K562 (cell line): Measurements from ENCODE around the gene KNDC1. TPM values are rescaled to one million over a fixed set of nuclear protein-coding genes. Genes with fewer than 3 reads are reported as not detected.

Experiments
- ATAC-seq: fragments of 200-7000 bp; cut with Tn5 transposase; 3 replicates; pipeline ENCODE4 v1.9.1; 2020; ENCODE audit warnings: moderate library complexity
- BruUV-seq: library from RNA; stranded (reverse); fragments of 400-500 nt; replicated peaks from 2 replicates; lab custom pipeline; 2021; lab: Mats Ljungman, UMichigan
- CTCF ChIA-PET: fragments of 300-600 bp; formaldehyde crosslinking; extraction: SDS; loops from one replicate; lab custom pipeline; 2021; ENCODE audit warnings: low intra/inter-chr PET ratio; lab: Yijun Ruan, JAX
- POLR2A ChIA-PET: fragments of 300-600, 350-650 bp; sonication (Branson Sonifier 250); formaldehyde crosslinking; extraction: SDS; loops from one replicate; lab custom pipeline; 2021; ENCODE audit warnings: antibody characterized with exemption, inconsistent platforms; lab: Yijun Ruan, JAX
- DNase-seq, 4 experiments: peaks; one replicate each; pipeline versions ENCODE4 v3.0.0 to v3.0.0-alpha.2; 2011 to 2018; ENCODE audit warnings: low spot score in 3 of 4, mixed read lengths in 3 of 4; ENCODE audit errors: extremely low read depth in 1 of 4
- FAIRE-seq: peaks from 2 replicates; lab custom pipeline; 2011; peaks lifted over from hg19 to GRCh38; lab: Jason Lieb, UNC
- H2AFZ ChIP-seq: 2 replicates; pipeline ENCODE4 v1.6.0; 2011; ENCODE audit warnings: low read depth, low read length, control low read depth, inconsistent platforms
- H3K27ac ChIP-seq: fragments of 200-600 bp; 3 replicates; pipeline ENCODE4 v1.8.0; 2011; ENCODE audit warnings: low read depth, mild to moderate bottlenecking, control low read depth, inconsistent platforms, low read length, moderate library complexity, mixed read lengths; ENCODE audit errors: extremely low read depth
- H3K27me3 ChIP-seq, 2 experiments: fragments of 300-600 bp in 1 of 2; 2 replicates in 1 of 2; 3 replicates in 1 of 2; pipeline versions ENCODE4 v1.6.0 to v1.8.0; 2011; ENCODE audit warnings: inconsistent platforms in 2 of 2, low read length in 2 of 2, mild to moderate bottlenecking in 1 of 2, mixed read lengths in 1 of 2, moderate library complexity in 1 of 2; ENCODE audit not compliant: control insufficient read depth in 2 of 2, insufficient read depth in 2 of 2
- H3K36me3 ChIP-seq: fragments of 300-600 bp; 3 replicates; pipeline ENCODE4 v1.8.0; 2011; ENCODE audit warnings: mild to moderate bottlenecking, low read length, inconsistent platforms; ENCODE audit not compliant: control insufficient read depth, insufficient read depth
- H3K4me1 ChIP-seq, 2 experiments: fragments of 200-600 bp in 1 of 2; replicated peaks in 1 of 2; 2 replicates in 1 of 2; 3 replicates in 1 of 2; pipeline versions ENCODE4 v1.5.1 to v1.8.0; 2011; ENCODE audit warnings: inconsistent platforms in 2 of 2, low read length in 2 of 2, mild to moderate bottlenecking in 1 of 2, mixed read lengths in 1 of 2, moderate library complexity in 1 of 2; ENCODE audit not compliant: control insufficient read depth in 2 of 2, insufficient read depth in 2 of 2
- H3K4me2 ChIP-seq: 2 replicates; pipeline ENCODE4 v1.6.1; 2011; ENCODE audit warnings: low read length, control low read depth, inconsistent platforms, mixed read lengths; ENCODE audit not compliant: insufficient read depth
- H3K4me3 ChIP-seq: fragments of 200-600 bp; sonication (generic), shearing (Covaris generic); 2 replicates; pipeline ENCODE4 v1.5.1; 2016; ENCODE audit warnings: control low read depth, inconsistent platforms
- H3K79me2 ChIP-seq: fragments of 200-600 bp; 3 replicates; pipeline ENCODE4 v1.8.0; 2011; ENCODE audit warnings: low read length, inconsistent platforms; ENCODE audit not compliant: control insufficient read depth, insufficient read depth
- H3K9ac ChIP-seq, 2 experiments: 2 replicates each; pipeline versions ENCODE4 v1.6.0 to v1.6.1; 2011; ENCODE audit warnings: low read depth in 2 of 2, low read length in 2 of 2, control low read depth in 1 of 2, inconsistent platforms in 1 of 2, mild to moderate bottlenecking in 1 of 2, mixed read lengths in 1 of 2; ENCODE audit not compliant: insufficient read depth in 1 of 2
- H3K9me1 ChIP-seq: one replicate; pipeline ENCODE4 v1.6.0; 2011; ENCODE audit warnings: inconsistent platforms, mild to moderate bottlenecking, low read length, moderate library complexity; ENCODE audit not compliant: control insufficient read depth, insufficient read depth
- H3K9me3 ChIP-seq: replicated peaks from 2 replicates; pipeline ENCODE4 v1.5.1; 2011; ENCODE audit warnings: low read depth, low read length, inconsistent platforms; ENCODE audit not compliant: control insufficient read depth, insufficient read depth
- H4K20me1 ChIP-seq: replicated peaks from 2 replicates; pipeline ENCODE4 v1.6.1; 2011; ENCODE audit warnings: low read length, inconsistent platforms, mixed read lengths; ENCODE audit not compliant: control insufficient read depth, insufficient read depth
- ATF1 ChIP-seq, 2 experiments: fragments of 450-650 bp in 1 of 2; IDR thresholded peaks; 2 replicates each; pipeline ENCODE4 v1.6.1; 2016; ENCODE audit warnings: missing compliant biosample characterization in 1 of 2, missing genetic modification characterization in 1 of 2
- FOSL1 ChIP-seq: fragments of 200-800 bp; sonication (Bioruptor generic); conservative IDR thresholded peaks from 2 replicates; pipeline ENCODE4 v1.6.1; 2016; ENCODE audit warnings: missing genetic modification characterization, missing compliant biosample characterization
- SMARCA4 ChIP-seq: fragments of 450-650 bp; IDR thresholded peaks from 2 replicates; pipeline ENCODE4 v1.6.1; 2016
- TCF7L2 ChIP-seq: fragments of 150-350 bp; IDR thresholded peaks from 2 replicates; pipeline ENCODE4 v1.6.1; 2016; ENCODE audit warnings: low read depth, mild to moderate bottlenecking, low read length, moderate library complexity
- ZNF175 ChIP-seq: fragments of 200-800 bp; sonication (Bioruptor generic); IDR thresholded peaks from 2 replicates; pipeline ENCODE4 v1.6.1; 2016; ENCODE audit warnings: low read depth, mild to moderate bottlenecking, missing genetic modification characterization, missing compliant biosample characterization
- ZNF57 ChIP-seq: fragments of 450-650 bp; formaldehyde crosslinking; IDR thresholded peaks from 2 replicates; pipeline ENCODE4 v1.4.0; 2020; ENCODE audit warnings: mild to moderate bottlenecking, moderate library complexity
- WGBS: fragments of 100-300 bp; shearing (Covaris generic); methylation state at CpG from one replicate; pipeline ENCODE4 v1.1.6; 2016; ENCODE audit warnings: low coverage, mixed read lengths; ENCODE audit not compliant: insufficient coverage; ENCODE audit errors: missing lambda C conversion rate; 5-methylcytosine and 5-hydroxymethylcytosine counted together
- in situ Hi-C: fragments of 300-500 bp; cut with MboI; formaldehyde crosslinking; loops from 4 replicates; pipeline ENCODE4 v1.15.0; 2018; ENCODE audit warnings: inconsistent platforms, mixed read lengths
- intact Hi-C: fragments of 100-400 bp; cut with micrococcal nuclease; formaldehyde crosslinking; loops from 2 replicates; pipeline ENCODE4 v1.14.2; 2022
- polyA plus RNA-seq, 8 experiments: library from polyadenylated mRNA; depleted of rRNA in 4 of 8; stranded (reverse) in 5 of 8; unstranded in 3 of 8; fragments of >200 nt; fragmentation: Nextera tagmentation in 2 of 8; fragmentation: Illumina TruSeq in 1 of 8; extraction: Ambion mirVana in 2 of 8; extraction: Trizol in 1 of 8; gene quantifications; 2 replicates each; pipeline versions ENCODE4 v1.2.1 to v1.2.3, GENCODE V29; 2011 to 2014; ENCODE audit warnings: inconsistent platforms in 1 of 8, missing spikeins in 1 of 8
- total RNA-seq, 7 experiments: library from RNA; depleted of rRNA in 6 of 7; stranded (reverse); fragments of >200 nt in 6 of 7; fragmentation: Illumina TruSeq in 2 of 7; extraction: Trizol in 2 of 7; gene quantifications; 2 replicates each; pipeline versions ENCODE4 v1.2.1 to v1.2.3, GENCODE V29; 2011 to 2021; ENCODE audit warnings: low replicate concordance in 1 of 7

KNDC1 gene
- total and polyA plus RNA-seq, 9 of the 15 experiments (the other 6 are each of a cell fraction or from before 2014, with no cell fraction given): 0.07 to 0.26 (median 0.11) TPM; not detected in 6

DNA sequence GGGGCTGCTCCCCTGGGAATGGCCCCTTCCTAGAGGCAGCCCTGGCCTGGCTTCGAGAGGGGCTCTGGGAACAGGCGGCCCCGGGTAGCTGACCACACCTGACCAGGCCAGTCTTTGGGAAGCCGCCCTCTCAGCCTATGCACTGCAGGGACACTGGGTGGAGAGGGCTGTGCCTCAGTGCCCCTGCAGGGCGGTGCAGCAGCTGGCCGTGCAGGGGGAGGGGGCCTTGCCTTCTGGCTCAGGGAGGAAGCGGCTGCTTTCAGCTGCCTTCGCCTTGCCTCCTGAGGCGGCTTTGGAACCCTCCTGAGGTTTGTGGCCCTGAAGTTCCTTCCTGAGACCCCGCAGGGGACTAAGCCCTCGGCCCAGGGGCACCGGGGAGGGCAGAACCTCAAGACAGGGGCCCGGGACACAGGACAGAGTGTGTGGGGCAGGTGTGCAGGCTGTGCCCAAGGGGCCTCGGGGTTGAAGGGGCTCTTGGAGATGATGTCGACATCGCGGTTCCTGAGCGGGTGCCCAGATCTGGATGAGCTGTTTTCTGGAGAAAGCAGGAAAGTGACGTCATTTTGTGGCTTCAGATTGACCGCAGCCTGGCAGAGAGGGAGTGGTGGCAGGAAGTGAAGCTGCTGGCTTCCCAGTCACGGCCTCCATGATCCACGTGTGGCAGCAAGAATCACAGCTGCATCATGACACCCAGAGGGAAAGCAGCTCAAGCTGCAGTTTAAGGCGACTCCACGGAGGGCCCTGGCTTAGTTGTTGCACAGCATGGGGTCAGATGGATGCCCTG, 99.0 kb downstream of the KNDC1 start (continued):
- TF ChIP-seq ZNF175 (CRISPR knock-in tag) (peak; percentile 69; the same call in 1 of the 2 replicates), ATF1 (CRISPR knock-in tag; IDR thresholded peaks at IDR 0.05) (no peak), ATF1 (tag; IDR thresholded peaks at IDR 0.05) (peak; percentile 45; the same call in 1 of the 2 replicates), FOSL1 (peak; percentile 64; the same call in 1 of the 2 replicates), SMARCA4 (peak; percentile 21; the same call in 1 of the 2 replicates)

DNA sequence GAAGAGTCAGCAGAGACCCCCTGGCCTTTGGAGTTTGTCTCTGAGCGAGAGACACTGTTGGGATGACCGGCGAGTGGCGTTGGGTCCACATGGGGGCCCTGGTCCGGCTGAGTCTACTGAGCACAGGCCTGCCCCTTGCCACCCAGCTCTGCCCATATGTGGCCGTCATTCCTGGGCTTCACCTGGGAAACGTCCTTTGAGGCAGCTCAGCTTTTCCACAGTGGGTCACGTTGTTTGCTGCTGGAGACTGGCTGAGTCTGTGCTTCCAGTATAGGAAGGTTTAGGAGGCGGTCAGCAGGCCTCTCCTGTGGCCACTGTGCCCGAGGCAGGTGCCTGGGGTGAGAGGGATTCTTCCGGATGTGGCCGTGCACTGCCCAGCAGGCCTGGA, 99.6 kb downstream of the KNDC1 start:
- Histone ChIP-seq H3K4me1 (peaks cover 2 to 76% of the 10 kb centered on the region in 2 experiments; a peak in 3 of 5 replicates), H3K4me2 (no peak overlapping the region), H3K79me2 (no peaks in the 10 kb centered on the region), H3K9me3 (no peaks in the 10 kb centered on the region), H3K9ac (no peak overlapping the region), H3K27ac (no peak overlapping the region), H3K36me3 (no peaks in the 10 kb centered on the region), H3K9me1 (no peaks in the 10 kb centered on the region), H3K4me3 (no peak overlapping the region), H4K20me1 (no peaks in the 10 kb centered on the region), H3K27me3 (no peaks in the 10 kb centered on the region), H2AFZ (0 out of 2 replicates have a peak overlapping the region, but pooled peaks have one; percentile 32)
- BruUV-seq: no TSS peak
- DNase-seq (no peak), FAIRE-seq (no peak), ATAC-seq (no peak)
- TF ChIP-seq TCF7L2 (no peak), ZNF57 (CRISPR knock-in tag) (no peak), ZNF175 (CRISPR knock-in tag) (0 out of 2 replicates have a peak, but pooled peaks have one; percentile 1)
- in situ Hi-C loops (no loop called here), intact Hi-C loops (no loop called here)
- CTCF ChIA-PET: no interaction called here
- WGBS: 61% methylated on average over 12 of the region's 12 CpGs
- POLR2A ChIA-PET: interaction anchor here (4.6 kb wide), 1 partner anchor 13 kb away, joined by 18 read pairs; no protein-coding TSS in a partner anchor
